Fibroblast of the aortic adventitia (primary cell): ENCODE results near the gene LRP2. TPM values are rescaled to one million over a fixed set of nuclear protein-coding genes. Genes with fewer than 3 reads are reported as not detected.
"Not testable (repeated sequence)": the region's sequence is repeated elsewhere in the genome, so short reads cannot be mapped to it uniquely, and the experiment has no call there.

Experiments used
- DNase-seq: peaks from one replicate; pipeline ENCODE4 v3.0.0-alpha.2; 2010; ENCODE audit warnings: low read depth
- H3K4me3 ChIP-seq: 2 replicates; pipeline ENCODE4 v1.5.1; 2011; ENCODE audit warnings: low read depth, mild to moderate bottlenecking, control low read depth, low read length, moderate library complexity
- total RNA-seq: library from RNA; depleted of rRNA; stranded (reverse); fragments of >200 nt; gene quantifications from 2 replicates; pipeline ENCODE4 v1.2.3, GENCODE V29; 2012; ENCODE audit warnings: low replicate concordance
- TF ChIP-seq, protein P1 (sequence below): IDR thresholded peaks from 2 replicates; pipeline ENCODE4 v1.5.1; 2011; ENCODE audit warnings: mild to moderate bottlenecking, low read length, control low read depth, inconsistent platforms; ENCODE audit not compliant: insufficient read depth

LRP2 gene
- total RNA-seq, 1 donor, result not detected

- no peak for DNase-seq
- H3K4me3 ChIP-seq, result no peak overlapping the region
- TF ChIP-seq, protein P1, sequence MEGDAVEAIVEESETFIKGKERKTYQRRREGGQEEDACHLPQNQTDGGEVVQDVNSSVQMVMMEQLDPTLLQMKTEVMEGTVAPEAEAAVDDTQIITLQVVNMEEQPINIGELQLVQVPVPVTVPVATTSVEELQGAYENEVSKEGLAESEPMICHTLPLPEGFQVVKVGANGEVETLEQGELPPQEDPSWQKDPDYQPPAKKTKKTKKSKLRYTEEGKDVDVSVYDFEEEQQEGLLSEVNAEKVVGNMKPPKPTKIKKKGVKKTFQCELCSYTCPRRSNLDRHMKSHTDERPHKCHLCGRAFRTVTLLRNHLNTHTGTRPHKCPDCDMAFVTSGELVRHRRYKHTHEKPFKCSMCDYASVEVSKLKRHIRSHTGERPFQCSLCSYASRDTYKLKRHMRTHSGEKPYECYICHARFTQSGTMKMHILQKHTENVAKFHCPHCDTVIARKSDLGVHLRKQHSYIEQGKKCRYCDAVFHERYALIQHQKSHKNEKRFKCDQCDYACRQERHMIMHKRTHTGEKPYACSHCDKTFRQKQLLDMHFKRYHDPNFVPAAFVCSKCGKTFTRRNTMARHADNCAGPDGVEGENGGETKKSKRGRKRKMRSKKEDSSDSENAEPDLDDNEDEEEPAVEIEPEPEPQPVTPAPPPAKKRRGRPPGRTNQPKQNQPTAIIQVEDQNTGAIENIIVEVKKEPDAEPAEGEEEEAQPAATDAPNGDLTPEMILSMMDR, result no peak
Measured at GRCh38 chr2:169286624-169287231, 75.6 kb downstream of the LRP2 start.

DNA sequence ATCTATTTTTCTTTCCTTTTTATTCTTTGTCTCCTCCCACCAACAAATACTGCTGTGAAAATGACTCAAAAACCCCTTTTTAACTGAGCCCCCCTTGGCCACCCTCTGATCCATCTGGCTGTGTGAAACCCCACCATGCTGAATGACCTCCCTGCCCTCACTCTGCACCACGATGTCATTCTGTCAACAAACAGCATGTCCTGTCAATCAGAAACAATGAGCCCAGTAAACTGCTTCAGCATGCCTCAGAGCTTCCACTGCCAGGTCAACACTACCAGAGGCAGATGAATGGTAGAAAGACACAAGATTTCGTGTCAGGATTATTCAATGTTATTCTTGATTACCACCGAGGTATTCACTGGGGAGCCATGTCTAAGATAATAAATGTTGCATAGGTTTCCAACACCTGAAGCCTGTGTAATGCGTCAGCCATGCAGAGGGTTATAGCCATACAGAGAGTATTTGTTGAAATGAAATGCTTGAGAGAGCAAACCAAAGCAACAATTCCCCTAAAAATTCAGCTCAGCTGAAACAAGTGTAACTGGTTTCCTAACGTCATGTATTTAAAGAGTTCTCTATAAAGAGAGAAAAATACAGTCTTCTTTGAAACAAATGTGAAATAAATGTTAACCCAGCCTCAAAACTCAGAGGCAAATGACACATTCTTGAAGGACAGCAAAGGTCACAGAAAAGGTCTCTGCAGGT lies 76.7 kb downstream of the LRP2 start:
- DNase-seq, result no peak
- H3K4me3 ChIP-seq, result no peak overlapping the region
- TF ChIP-seq, protein P1, result no peak

DNA sequence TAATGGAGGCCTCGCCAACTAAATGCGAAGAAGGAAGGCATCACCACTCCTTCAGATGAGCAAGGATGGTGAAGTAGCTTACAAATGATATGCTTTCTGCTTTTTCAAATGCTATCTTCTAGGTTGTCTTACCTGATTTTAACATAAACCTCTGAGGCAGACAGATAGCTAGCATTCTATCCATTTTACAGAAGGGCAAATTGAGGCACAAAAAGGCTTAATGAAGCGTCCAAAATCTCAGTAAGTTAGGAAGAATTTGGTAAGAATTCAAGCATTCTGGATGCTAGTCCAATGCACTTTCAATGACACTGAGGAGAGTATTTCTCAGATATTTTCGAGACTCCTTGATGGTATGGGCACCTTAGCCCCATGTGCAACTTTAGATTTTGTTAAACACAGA lies 81.8 kb downstream of the LRP2 start:
- TF ChIP-seq, protein P1, result no peak
- H3K4me3 ChIP-seq, result no peak overlapping the region
- no peak for DNase-seq

- no peak for DNase-seq
- TF ChIP-seq, protein P1, result no peak
- no peak overlapping the region for H3K4me3 ChIP-seq
Measured at GRCh38 chr2:169275696-169276444, 86.5 kb downstream of the LRP2 start.

DNA sequence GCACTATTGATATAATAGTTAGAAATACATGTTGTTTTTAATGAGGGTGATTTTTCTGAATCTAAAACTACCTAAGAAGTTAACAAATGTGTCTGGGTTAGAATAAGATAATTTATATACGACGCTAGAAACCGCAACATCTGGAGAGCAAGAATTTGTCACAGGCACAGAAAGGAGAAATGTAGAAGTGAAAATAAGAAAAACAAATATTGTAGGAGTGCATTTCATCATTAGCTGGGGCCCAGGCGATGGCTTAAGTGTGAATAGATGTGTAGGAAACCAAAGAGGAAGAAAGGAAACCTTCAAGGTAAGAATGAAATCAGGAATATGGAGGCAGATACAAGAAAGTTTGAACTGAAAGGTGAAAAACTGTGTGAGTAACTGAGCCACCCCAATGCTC lies 90.3 kb downstream of the LRP2 start:
- DNase-seq, result no peak
- TF ChIP-seq, protein P1, result no peak
- H3K4me3 ChIP-seq, result no peak overlapping the region

DNA sequence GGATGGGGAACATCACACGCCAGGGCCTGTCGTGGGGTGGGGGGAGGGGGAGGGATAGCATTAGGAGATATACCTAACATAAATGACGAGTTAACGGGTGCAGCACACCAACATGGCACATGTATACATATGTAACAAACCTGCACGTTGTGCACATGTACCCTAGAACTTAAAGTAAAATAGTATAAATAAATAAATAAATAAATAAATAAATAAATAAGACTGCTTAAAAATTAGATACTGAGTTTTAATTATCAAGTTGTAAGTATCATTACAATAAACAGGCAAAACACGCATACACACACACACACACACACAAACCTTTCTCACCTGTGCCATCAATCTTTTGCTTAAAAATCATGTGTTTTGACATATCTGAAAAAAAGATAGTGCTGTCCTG lies 91.8 kb downstream of the LRP2 start:
- DNase-seq, H3K4me3 ChIP-seq: not testable (repeated sequence)

- TF ChIP-seq, protein P1, result no peak
- no peak overlapping the region for H3K4me3 ChIP-seq
- DNase-seq, result no peak
Measured at GRCh38 chr2:169265591-169265990, 96.7 kb downstream of the LRP2 start.
